HG03045 (cell line): ENCODE data around the gene ENGASE.
A peak's percentile ranks its signal among the peaks of the same experiment; 100 is the strongest.
"Not testable (repeated sequence)": the region's sequence is repeated elsewhere in the genome, so short reads cannot be mapped to it uniquely, and the experiment has no call there.

Experiments used
- ATAC-seq: cut with Tn5 transposase; IDR thresholded peaks from one replicate; pipeline ENCODE4 v1.9.1; 2021; ENCODE audit warnings: mild to moderate bottlenecking, moderate library complexity; ENCODE audit not compliant: unreplicated experiment

ENGASE gene

GRCh38 chr17:79052131-79052530, 22.5 kb upstream of the ENGASE start:
- no peak for ATAC-seq

DNA sequence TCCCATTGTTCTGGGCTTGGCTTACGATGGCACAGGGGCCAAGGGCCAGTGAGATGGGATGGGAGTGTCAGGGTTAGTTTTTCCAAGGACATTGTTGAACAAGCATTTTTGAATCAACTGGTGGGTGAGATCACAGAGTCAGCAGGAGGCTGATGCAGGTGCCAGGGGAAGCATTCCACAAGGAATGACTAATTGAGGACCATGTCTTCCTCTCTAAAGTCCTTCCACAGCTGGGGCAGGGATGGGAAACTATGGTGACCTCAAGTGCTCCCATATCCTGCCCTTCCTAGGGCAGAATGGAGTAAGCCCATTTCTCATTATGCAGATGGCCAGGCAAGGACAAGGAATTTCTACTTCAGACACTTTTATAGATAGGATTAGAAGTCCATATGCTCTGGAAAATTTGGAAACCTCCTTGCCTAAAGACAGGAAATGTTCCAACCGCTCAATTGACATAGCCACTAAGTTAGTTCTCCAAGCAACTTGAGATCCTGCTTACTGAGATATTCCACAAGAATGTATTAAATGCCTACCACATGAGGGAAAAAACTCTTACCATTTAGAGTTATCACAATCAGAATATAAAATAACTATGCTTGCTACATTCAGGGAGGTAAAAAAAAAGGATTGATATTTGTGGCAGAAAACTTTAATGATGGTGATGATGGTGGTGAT, 21.2 kb upstream of the ENGASE start:
- no peak for ATAC-seq

DNA sequence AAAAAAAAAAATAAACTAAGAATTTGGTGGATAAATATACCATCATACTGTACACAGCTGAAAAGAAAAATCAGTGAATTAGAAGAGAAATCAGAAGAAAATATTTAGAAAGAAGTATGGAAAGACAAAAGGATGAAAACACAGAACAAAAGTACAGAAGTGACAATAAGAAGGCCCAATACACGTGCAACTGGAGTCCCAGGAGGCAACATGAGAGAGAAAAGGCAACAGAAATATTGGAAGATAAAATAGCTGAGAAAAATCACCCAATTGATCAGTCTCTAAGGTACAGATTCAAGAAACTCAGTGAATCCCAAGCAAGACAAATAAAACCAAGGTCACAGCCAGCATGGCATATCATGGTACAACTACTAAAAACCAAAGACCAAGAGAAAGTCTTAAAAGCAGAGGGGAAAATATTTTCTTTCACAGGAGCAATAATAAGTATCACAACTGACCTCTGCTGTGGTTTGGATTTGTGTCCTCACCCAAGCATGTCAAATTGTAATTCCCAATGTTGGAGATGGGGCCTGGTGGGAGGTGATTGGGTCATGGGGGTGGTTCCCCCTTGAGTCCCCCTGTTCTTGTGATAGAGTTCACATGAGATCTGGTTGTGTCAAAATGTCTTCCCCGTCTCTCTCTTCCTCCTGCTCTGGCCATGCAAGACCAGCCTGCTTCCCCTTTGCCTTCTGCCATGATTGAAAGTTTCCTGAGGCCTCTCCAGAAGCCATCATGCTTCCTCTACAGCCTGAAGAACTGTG, 20.2 kb upstream of the ENGASE start:
- no peak for ATAC-seq

- ATAC-seq: no peak
Observed at GRCh38 chr17:79055197-79055596, 19.4 kb upstream of the ENGASE start.

GRCh38 chr17:79057737-79058385, 16.8 kb upstream of the ENGASE start:
- ATAC-seq: no peak

- ATAC-seq: no peak
Observed at GRCh38 chr17:79062691-79063090, 11.9 kb upstream of the ENGASE start.

- no peak for ATAC-seq
Observed at GRCh38 chr17:79064026-79064425, 10.6 kb upstream of the ENGASE start.

DNA sequence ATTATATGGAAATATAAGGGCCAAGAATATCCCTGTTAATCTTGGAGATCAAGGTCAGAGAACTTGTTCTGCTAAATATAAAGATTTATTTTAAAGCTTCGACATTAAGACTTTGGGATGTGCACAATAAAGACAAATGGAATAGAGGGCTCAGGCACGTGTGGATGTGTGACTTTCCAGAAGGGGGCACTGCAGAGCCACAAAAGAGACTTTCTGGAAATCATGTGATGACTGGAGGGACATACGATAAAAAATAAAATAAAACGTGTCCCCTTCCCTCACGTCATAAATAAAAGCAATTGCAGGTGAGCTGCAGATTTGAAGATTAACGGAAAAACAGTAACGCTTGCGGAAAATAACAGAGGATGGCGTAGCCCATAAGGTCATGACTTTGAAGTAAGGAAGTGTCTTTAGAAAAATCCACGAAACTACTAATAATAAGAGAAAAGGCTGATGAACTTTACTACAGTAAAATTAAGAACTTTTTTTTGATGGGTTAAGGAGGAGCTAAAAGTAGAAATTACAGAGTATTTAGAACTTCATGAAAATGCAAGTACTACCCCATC, 9.4 kb upstream of the ENGASE start:
- ATAC-seq: no peak

DNA sequence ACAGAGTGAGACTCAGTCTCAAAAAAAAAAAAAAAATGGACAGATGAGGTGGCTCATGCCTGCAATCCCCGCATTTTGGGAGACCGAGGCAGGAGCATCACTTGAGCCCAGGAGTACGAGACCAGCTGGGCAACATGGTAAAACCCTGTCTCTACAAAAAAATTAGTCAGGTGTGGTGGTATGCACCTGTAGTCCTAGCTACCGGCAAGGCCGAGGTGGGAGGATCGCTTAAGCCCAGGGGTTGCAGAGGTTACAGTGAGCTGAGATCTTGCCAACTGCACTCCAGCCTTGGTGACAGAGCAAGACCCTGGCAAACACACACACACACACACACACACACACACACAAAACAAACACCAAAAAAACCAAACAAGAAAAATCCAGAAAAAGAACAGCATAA, 7.7 kb upstream of the ENGASE start:
- ATAC-seq: no peak

DNA sequence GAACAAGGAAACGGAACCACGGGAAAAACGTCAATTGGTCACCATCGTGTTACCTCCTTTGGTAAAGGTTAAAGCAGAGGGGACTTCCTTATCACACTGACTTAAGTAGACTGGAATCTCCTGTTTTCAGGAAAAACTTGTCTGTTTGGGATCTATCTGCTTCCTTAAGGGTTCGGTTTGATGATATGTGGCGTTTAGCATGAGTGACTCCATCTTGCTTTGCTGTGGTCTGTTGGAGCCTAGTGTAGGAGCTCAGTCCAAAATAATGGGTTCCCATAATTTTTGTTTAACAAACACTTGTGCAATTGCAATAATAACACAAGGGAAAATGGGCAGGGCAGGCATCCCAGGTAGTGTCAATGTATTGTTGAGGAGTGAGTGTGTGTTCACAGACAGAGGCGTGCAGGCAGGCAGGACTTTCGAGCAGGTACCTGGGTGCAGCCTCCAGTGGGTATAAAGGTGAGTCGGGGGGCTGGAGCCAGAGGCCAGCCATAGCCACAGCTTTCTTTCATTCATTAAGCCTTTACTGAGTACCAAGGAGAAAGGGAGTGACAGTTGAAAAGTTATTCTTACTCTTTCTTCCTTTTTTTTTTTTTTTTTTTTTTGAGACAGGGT, 4.3 kb upstream of the ENGASE start:
- no peak for ATAC-seq

DNA sequence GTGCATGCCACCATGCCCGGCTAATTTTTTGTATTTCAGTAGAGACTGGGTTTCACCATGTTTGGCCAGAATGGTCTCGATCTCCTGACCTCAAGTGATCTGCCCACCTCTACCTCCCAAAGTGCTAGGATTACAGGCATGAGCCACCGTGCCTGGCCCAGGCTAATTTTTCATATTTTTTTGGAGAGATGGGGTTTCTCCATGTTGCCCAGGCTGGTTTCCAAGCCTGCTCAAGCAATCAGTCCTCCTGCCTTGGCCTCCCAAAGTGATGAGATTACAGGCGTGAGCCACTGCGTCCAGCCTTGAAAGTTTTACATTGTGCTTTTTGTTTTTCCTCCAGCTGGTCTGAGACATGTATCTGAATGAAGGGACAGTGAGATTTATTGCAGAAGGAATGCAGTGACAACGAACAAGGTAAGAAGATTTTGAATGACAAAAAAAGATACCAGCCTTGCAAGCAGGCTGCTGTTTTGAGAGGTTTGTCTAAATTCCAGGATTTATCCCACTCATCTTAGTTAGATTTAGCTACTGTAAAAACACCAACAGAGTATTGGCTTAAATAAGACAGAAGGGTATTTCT, 3.4 kb upstream of the ENGASE start:
- ATAC-seq: no peak

- ATAC-seq: no peak
Observed at GRCh38 chr17:79072544-79072943, 2.1 kb upstream of the ENGASE start.

- ATAC-seq: no peak
Observed at GRCh38 chr17:79073016-79073705, 1.5 kb upstream of the ENGASE start.

GRCh38 chr17:79073706-79074088, 927 bp upstream of the ENGASE start:
- ATAC-seq: no peak

DNA sequence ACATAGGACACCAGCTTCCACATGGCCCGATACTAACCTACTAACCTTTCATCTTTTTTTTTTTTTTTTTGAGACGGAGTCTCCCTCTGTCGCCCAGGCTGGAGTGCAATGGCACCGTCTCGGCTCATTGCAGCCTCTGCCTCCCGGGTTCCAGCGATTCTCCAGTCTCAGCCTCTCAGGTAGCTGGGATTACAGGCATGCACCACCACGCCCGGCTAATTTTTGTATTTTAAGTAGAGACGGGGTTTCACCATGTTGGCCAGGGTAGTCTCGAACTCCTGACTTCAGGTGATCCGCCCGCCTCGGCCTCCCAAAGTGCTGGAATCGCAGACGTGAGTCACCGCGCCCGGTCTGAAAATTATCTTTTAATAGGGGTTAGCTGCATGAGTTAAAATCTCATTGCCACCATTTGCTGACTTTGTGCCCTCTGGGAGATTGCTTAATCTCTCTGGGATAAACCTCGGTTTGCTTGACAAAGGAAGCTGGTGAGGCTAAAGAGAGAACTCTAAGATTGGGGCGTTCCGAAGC, 439 bp upstream of the ENGASE start:
- not testable (repeated sequence) for ATAC-seq

GRCh38 chr17:79075446-79075750, 774 bp downstream of the ENGASE start:
- peak; percentile 16 for ATAC-seq

GRCh38 chr17:79075861-79076406, 1.3 kb downstream of the ENGASE start:
- no peak for ATAC-seq

DNA sequence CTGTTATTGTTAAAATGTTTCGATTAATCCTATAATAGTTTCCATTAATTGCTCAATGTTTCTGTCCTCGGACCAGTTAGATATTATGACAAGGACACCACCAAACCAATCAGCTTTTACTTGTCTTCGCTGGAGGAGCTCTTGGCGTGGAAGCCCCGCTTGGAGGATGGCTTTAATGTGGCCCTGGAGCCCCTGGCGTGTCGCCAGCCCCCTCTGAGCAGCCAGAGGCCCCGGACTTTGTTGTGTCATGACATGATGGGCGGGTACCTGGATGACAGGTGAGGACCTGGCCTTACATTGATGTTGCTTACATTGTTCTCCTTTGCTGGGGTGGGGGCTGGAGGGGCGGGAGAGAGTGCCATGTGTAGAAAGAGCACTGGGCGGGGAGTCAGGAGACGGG, 3.0 kb downstream of the ENGASE start:
- no peak for ATAC-seq

GRCh38 chr17:79078476-79079190, 4.0 kb downstream of the ENGASE start:
- ATAC-seq: no peak
